GM12878 (cell line): ENCODE data around the gene TMOD3. TPM values are rescaled to one million over a fixed set of nuclear protein-coding genes. Genes with fewer than 3 reads are reported as not detected.

ENCODE experiments used
- ATAC-seq: fragments of 200-7000 bp; cut with Tn5 transposase; 3 replicates; pipeline ENCODE4 v1.9.1; 2020; ENCODE audit warnings: mild to moderate bottlenecking, moderate library complexity
- BruUV-seq: library from RNA; stranded (reverse); fragments of 400-500 nt; replicated peaks from 2 replicates; lab custom pipeline; 2021; lab: Mats Ljungman, UMichigan
- CTCF ChIA-PET: fragments of 300-600 bp; sonication (Branson Sonifier 250); formaldehyde crosslinking; extraction: SDS; loops from one replicate; lab custom pipeline; 2021; ENCODE audit warnings: inconsistent platforms; lab: Yijun Ruan, JAX
- POLR2A ChIA-PET: fragments of 350-600 bp; formaldehyde crosslinking; extraction: SDS; loops from one replicate; lab custom pipeline; 2021; ENCODE audit warnings: inconsistent platforms; lab: Charles Lee
- RAD21 ChIA-PET: fragments of 300-600 bp; sonication (Branson Sonifier 250); formaldehyde crosslinking; loops from one replicate; lab custom pipeline; 2023; ENCODE audit warnings: antibody characterized with exemption; ENCODE audit not compliant: unreplicated experiment; lab: Charles Lee
- SMC1A ChIA-PET: fragments of 300-600 bp; sonication (Branson Sonifier 250); formaldehyde crosslinking; loops from one replicate; lab custom pipeline; 2023; ENCODE audit not compliant: unreplicated experiment, uncharacterized antibody; lab: Charles Lee
- DNase-seq: peaks from one replicate; pipeline ENCODE4 v3.0.0-alpha.2; 2011; ENCODE audit warnings: low read depth, low spot score
- FAIRE-seq: peaks from 3 replicates; lab custom pipeline; 2011; peaks lifted over from hg19 to GRCh38; lab: Jason Lieb, UNC
- H2AFZ ChIP-seq: 2 replicates; pipeline ENCODE4 v1.6.0; 2011; ENCODE audit warnings: low read depth, low read length, control low read depth; ENCODE audit not compliant: control insufficient read depth
- H3K27ac ChIP-seq: 2 replicates; pipeline ENCODE4 v1.5.1; 2011; ENCODE audit warnings: control low read depth; ENCODE audit not compliant: control insufficient read depth, insufficient read depth
- H3K27me3 ChIP-seq, 2 experiments: replicated peaks in 1 of 2; 2 replicates each; pipeline versions ENCODE4 v1.6.0 to v1.6.1; 2011; ENCODE audit warnings: low read length in 1 of 2; ENCODE audit not compliant: control insufficient read depth in 2 of 2, insufficient read depth in 2 of 2
- H3K36me3 ChIP-seq, 2 experiments: 2 replicates each; pipeline ENCODE4 v1.5.1; 2011; ENCODE audit warnings: low read length in 1 of 2; ENCODE audit not compliant: control insufficient read depth in 2 of 2, insufficient read depth in 2 of 2
- H3K4me1 ChIP-seq: 2 replicates; pipeline ENCODE4 v1.6.1; 2011; ENCODE audit warnings: mild to moderate bottlenecking, low read length, moderate library complexity, mixed read lengths; ENCODE audit not compliant: control insufficient read depth, insufficient read depth
- H3K4me2 ChIP-seq: 2 replicates; pipeline ENCODE4 v1.6.0; 2011; ENCODE audit warnings: control low read depth; ENCODE audit not compliant: control insufficient read depth, insufficient read depth
- H3K4me3 ChIP-seq: fragments of 200-600 bp; sonication (generic); 2 replicates; pipeline ENCODE4 v1.5.1; 2016
- H3K79me2 ChIP-seq: 2 replicates; pipeline ENCODE4 v1.6.0; 2011; ENCODE audit warnings: low read length; ENCODE audit not compliant: control insufficient read depth, insufficient read depth
- H3K9ac ChIP-seq: 2 replicates; pipeline ENCODE4 v1.8.0; 2011; ENCODE audit warnings: low read length, control low read depth, mixed read lengths; ENCODE audit not compliant: control insufficient read depth, insufficient read depth
- H3K9me3 ChIP-seq: replicated peaks from 3 replicates; pipeline ENCODE4 v1.5.1; 2011; ENCODE audit warnings: mild to moderate bottlenecking, low read length; ENCODE audit not compliant: control insufficient read depth, insufficient read depth
- H4K20me1 ChIP-seq: 2 replicates; pipeline ENCODE4 v1.6.0; 2011; ENCODE audit not compliant: control insufficient read depth, insufficient read depth
- BRCA1 ChIP-seq: IDR thresholded peaks from 2 replicates; pipeline ENCODE4 v1.6.1; 2011; ENCODE audit warnings: low read depth, low read length, improper control_type of control experiment
- MEF2B ChIP-seq: fragments of 450-650 bp; IDR thresholded peaks from 2 replicates; pipeline ENCODE4 v1.6.1; 2018; ENCODE audit warnings: mild to moderate bottlenecking, moderate library complexity; ENCODE audit not compliant: partially characterized antibody, poor library complexity, severe bottlenecking
- POU2F2 ChIP-seq: IDR thresholded peaks from 3 replicates; pipeline ENCODE4 v1.6.1; 2011; ENCODE audit warnings: low read depth, mild to moderate bottlenecking, low read length, borderline replicate concordance
- SMC3 ChIP-seq: IDR thresholded peaks from 2 replicates; pipeline ENCODE4 v1.6.1; 2011; ENCODE audit warnings: low read length, improper control_type of control experiment, borderline replicate concordance
- SP1 ChIP-seq: IDR thresholded peaks from one replicate; pipeline ENCODE4 v1.6.1; 2011; ENCODE audit warnings: low read depth, low read length
- TARDBP ChIP-seq: IDR thresholded peaks from 2 replicates; pipeline ENCODE4 v1.6.1; 2016; ENCODE audit warnings: borderline replicate concordance
- ZBED1 ChIP-seq: IDR thresholded peaks from 2 replicates; pipeline ENCODE4 v1.6.1; 2016; ENCODE audit warnings: borderline replicate concordance
- ZNF384 ChIP-seq: IDR thresholded peaks from 2 replicates; pipeline ENCODE4 v1.6.1; 2012; ENCODE audit warnings: low read depth, mild to moderate bottlenecking, low read length, improper control_type of control experiment, borderline replicate concordance
- ZSCAN29 ChIP-seq: fragments of 450-650 bp; IDR thresholded peaks from 2 replicates; pipeline ENCODE4 v1.6.1; 2017; ENCODE audit warnings: mild to moderate bottlenecking, moderate library complexity
- WGBS: methylation state at CpG from one replicate; pipeline ENCODE4 v1.1.6; 2016; ENCODE audit warnings: low lambda C conversion rate; ENCODE audit not compliant: insufficient replicate concordance, insufficient coverage; ENCODE audit errors: missing lambda C conversion rate; 5-methylcytosine and 5-hydroxymethylcytosine counted together
- in situ Hi-C: fragments of 300-500 bp; cut with MboI; formaldehyde crosslinking; loops from 9 replicates; pipeline ENCODE4 v1.14.3; 2018; ENCODE audit warnings: mixed read lengths
- intact Hi-C: fragments of 100-400 bp; cut with micrococcal nuclease; formaldehyde crosslinking; loops from one replicate; pipeline ENCODE4 v1.14.2; 2022; ENCODE audit not compliant: unreplicated experiment
- polyA plus RNA-seq, 11 experiments: library from polyadenylated mRNA; depleted of rRNA in 4 of 11; unstranded in 6 of 11; stranded (reverse) in 5 of 11; fragments of >200 nt; fragmentation: Nextera tagmentation in 4 of 11; fragmentation: Illumina TruSeq in 1 of 11; extraction: Ambion mirVana in 4 of 11; extraction: Trizol in 1 of 11; gene quantifications; 1 replicate in 1 of 11; 2 replicates in 10 of 11; pipeline versions ENCODE4 v1.2.1 to v1.2.3, GENCODE V29; 2011 to 2016; ENCODE audit warnings: inconsistent platforms in 2 of 11, missing spikeins in 2 of 11, low read depth in 1 of 11
- total RNA-seq, 4 experiments: library from RNA; depleted of rRNA in 3 of 4; stranded (reverse); fragments of >200 nt in 3 of 4; fragmentation: Illumina TruSeq in 1 of 4; extraction: Trizol in 1 of 4; gene quantifications; 2 replicates each; pipeline versions ENCODE4 v1.2.1 to v1.2.3, GENCODE V29; 2013 to 2021
- TF ChIP-seq, protein P1 (sequence below): fragments of 450-650 bp; formaldehyde crosslinking; IDR thresholded peaks from 2 replicates; pipeline ENCODE4 v1.4.0; 2022; ENCODE audit warnings: mild to moderate bottlenecking, moderate library complexity

The TMOD3 gene
- total and polyA plus RNA-seq, 10 of the 15 experiments (the other 5 are each of a cell fraction or from before 2014, with no cell fraction given) = 5.2 to 39.4 (median 22.5) TPM

DNA sequence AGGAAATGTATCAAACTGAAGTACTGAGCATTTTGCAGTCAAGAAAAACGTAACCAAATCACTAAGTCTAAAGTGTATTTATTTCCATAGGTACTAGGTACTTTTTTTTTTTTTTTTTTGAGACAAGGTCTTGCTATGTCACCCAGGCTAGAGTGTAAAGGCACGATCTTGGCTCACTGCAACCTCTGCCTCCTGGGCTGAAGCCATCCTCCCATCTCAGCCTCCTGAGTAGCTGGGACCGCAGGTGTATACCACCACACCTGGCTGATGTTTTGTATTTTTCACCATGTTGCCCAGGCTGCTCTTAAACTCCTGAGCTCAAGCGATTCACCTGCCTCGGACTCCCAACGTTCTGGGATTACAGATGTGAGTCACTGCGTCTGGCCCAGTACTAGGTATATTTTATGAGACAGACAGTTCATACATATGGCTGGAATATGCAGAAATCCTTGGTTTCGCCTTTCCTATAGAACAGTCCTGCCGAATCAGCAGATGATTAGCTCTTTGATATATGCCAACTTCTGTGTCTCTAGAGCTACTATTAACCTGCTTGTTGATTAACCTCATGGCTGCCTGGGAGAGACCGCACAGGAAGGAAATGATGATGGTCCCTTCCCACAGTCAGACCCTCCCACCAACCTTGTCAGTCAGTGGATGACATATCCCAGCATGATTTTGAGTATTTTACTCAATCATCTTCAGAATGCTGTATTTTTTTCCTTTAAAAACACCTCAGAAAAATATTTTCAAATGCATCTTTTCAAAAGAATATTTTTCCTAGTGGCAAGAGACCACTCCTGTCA, 32.3 kb downstream of the TMOD3 start:
- DNase-seq (no peak), FAIRE-seq (no peak)
- no TSS peak for BruUV-seq
- peaks cover 21% of the 10 kb centered on the region for H3K79me2 ChIP-seq
- H3K4me2 ChIP-seq = no peak overlapping the region
- ChIA-PET SMC1A (interaction anchor here (1.6 kb wide), 1 partner anchor 10 kb away, joined by 5 read pairs; no protein-coding TSS in a partner anchor), RAD21 (interaction anchor here (0.6 to 1.3 kb wide), 3 partner anchors 9 to 1035 kb away, joined by 3 to 4 read pairs (median 3); no protein-coding TSS in a partner anchor)
- H3K36me3 ChIP-seq = peaks cover 3 to 13% of the 10 kb centered on the region in 2 experiments
- no peaks in the 10 kb centered on the region for H3K4me1 ChIP-seq
- H4K20me1 ChIP-seq = no peaks in the 10 kb centered on the region
- TF ChIP-seq ZBED1 (no peak), ZNF384 (no peak), BRCA1 (no peak), POU2F2 (no peak)
- TF ChIP-seq, all 136 proteins: peak for 0
- Histone ChIP-seq H3K9ac (no peak overlapping the region), H3K27me3 (no peaks in the 10 kb centered on the region), H3K4me3 (no peak overlapping the region), H3K27ac (no peak overlapping the region), H3K9me3 (no peaks in the 10 kb centered on the region; the same call in 2 of the 3 replicates), H2AFZ (no peak overlapping the region)
- no peak for ATAC-seq
- intact Hi-C loops = no loop called here
- POLR2A ChIA-PET = interaction anchor here (0.6 kb wide), 1 partner anchor 8 kb away, joined by 3 read pairs; no protein-coding TSS in a partner anchor
- 91% methylated on average over 10 of the region's 10 CpGs for WGBS
- in situ Hi-C loops = no loop called here
- CTCF ChIA-PET = interaction anchor here (0.7 to 1.4 kb wide), 3 partner anchors 27 to 355 kb away, joined by 3 read pairs; no protein-coding TSS in a partner anchor

DNA sequence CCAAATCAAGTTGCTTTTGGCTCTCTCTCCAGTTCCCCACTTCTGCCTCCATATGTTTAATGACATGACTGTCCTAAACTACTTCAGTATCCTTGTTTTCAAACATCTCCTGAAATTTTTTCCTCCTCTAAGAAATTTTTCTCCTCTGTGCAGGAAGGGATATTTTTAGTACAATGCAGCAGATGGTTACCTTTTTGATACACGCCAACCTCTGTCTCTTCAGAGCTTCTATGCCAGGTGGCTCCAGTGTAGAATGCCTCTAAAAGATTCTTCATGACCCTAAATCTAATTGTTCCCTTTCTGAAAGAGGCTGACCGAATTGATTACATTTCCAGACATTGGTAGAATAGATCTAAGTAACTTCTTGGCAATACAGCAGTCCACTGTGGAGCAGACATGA, 33.7 kb downstream of the TMOD3 start:
- CTCF ChIA-PET = interaction anchor here (1.2 kb wide), 1 partner anchor 26 kb away, joined by 3 read pairs; no protein-coding TSS in a partner anchor
- no peak for ATAC-seq
- H3K79me2 ChIP-seq = peaks cover 13% of the 10 kb centered on the region
- no peak for TF ChIP-seq TARDBP
- no peak for TF ChIP-seq SP1
- TF ChIP-seq SMC3 = no peak
- no peak for TF ChIP-seq MEF2B
- no peak for TF ChIP-seq ZSCAN29
- TF ChIP-seq, protein P1, sequence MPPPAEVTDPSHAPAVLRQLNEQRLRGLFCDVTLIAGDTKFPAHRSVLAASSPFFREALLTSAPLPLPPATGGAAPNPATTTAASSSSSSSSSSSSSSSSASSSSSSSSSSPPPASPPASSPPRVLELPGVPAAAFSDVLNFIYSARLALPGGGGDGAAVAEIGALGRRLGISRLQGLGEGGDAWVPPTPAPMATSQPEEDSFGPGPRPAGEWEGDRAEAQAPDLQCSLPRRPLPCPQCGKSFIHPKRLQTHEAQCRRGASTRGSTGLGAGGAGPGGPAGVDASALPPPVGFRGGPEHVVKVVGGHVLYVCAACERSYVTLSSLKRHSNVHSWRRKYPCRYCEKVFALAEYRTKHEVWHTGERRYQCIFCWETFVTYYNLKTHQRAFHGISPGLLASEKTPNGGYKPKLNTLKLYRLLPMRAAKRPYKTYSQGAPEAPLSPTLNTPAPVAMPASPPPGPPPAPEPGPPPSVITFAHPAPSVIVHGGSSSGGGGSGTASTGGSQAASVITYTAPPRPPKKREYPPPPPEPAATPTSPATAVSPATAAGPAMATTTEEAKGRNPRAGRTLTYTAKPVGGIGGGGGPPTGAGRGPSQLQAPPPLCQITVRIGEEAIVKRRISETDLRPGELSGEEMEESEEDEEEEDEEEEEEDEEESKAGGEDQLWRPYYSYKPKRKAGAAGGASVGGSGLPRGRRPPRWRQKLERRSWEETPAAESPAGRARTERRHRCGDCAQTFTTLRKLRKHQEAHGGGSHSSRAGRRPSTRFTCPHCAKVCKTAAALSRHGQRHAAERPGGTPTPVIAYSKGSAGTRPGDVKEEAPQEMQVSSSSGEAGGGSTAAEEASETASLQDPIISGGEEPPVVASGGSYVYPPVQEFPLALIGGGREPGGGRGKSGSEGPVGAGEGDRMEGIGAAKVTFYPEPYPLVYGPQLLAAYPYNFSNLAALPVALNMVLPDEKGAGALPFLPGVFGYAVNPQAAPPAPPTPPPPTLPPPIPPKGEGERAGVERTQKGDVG (CRISPR knock-in tag) = no peak

More for the DNA sequence above, 33.7 kb downstream of the TMOD3 start:
- no peaks in the 10 kb centered on the region for H3K27me3 ChIP-seq
- in situ Hi-C loops = no loop called here
- RAD21 ChIA-PET = no interaction called here
- no peak for FAIRE-seq
- H3K4me1 ChIP-seq = no peaks in the 10 kb centered on the region
- SMC1A ChIA-PET = interaction anchor here (0.8 to 1.6 kb wide), 2 partner anchors 11 to 22 kb away, joined by 3 to 5 read pairs; no protein-coding TSS in a partner anchor
- no peak for DNase-seq
- H3K4me3 ChIP-seq = no peak overlapping the region
- 100% methylated on average over 2 of the region's 2 CpGs for WGBS
- no peaks in the 10 kb centered on the region; the same call in 2 of the 3 replicates for H3K9me3 ChIP-seq
- H3K27ac ChIP-seq = no peak overlapping the region
- no peak overlapping the region for H3K4me2 ChIP-seq
- POLR2A ChIA-PET = no interaction called here
- intact Hi-C loops = no loop called here
- BruUV-seq = no TSS peak
- no peak overlapping the region for H2AFZ ChIP-seq
- H3K36me3 ChIP-seq = peaks cover 3 to 13% of the 10 kb centered on the region in 2 experiments
- no peak overlapping the region for H3K9ac ChIP-seq
- H4K20me1 ChIP-seq = no peaks in the 10 kb centered on the region
